Osteoblast (primary cell): ENCODE measurements around the gene ASF1B. TPM values are rescaled to one million over a fixed set of nuclear protein-coding genes. Genes with fewer than 3 reads are reported as not detected.
A peak's percentile ranks its signal among the peaks of the same experiment; 100 is the strongest.

Source experiments
- DNase-seq: peaks from one replicate; pipeline ENCODE4 v3.0.0; 2011; ENCODE audit warnings: low spot score, mixed read lengths; ENCODE audit not compliant: insufficient read length; ENCODE audit errors: missing footprints
- H2AFZ ChIP-seq: 2 replicates; pipeline ENCODE4 v1.6.0; 2011; ENCODE audit warnings: mild to moderate bottlenecking, low read length
- H3K27ac ChIP-seq: 2 replicates; pipeline ENCODE4 v1.5.1; 2011; ENCODE audit warnings: mild to moderate bottlenecking, low read depth, low read length, moderate library complexity
- H3K27me3 ChIP-seq: 2 replicates; pipeline ENCODE4 v1.6.0; 2012; ENCODE audit warnings: mild to moderate bottlenecking, control low read depth, inconsistent platforms, low read length, moderate library complexity; ENCODE audit not compliant: insufficient read depth
- H3K36me3 ChIP-seq: 2 replicates; pipeline ENCODE4 v1.5.1; 2011; ENCODE audit warnings: mild to moderate bottlenecking, low read length, control low read depth, moderate library complexity; ENCODE audit not compliant: insufficient read depth
- H3K4me1 ChIP-seq: 2 replicates; pipeline ENCODE4 v1.5.1; 2011; ENCODE audit warnings: mild to moderate bottlenecking, low read length, control low read depth, moderate library complexity; ENCODE audit not compliant: insufficient read depth
- H3K4me2 ChIP-seq: 2 replicates; pipeline ENCODE4 v1.6.0; 2011; ENCODE audit warnings: mild to moderate bottlenecking, low read length; ENCODE audit not compliant: insufficient read depth
- H3K4me3 ChIP-seq: fragments of 200-600 bp; sonication (generic); 3 replicates; pipeline ENCODE4 v1.5.1; 2012; ENCODE audit warnings: mild to moderate bottlenecking, low read length, inconsistent platforms; ENCODE audit not compliant: insufficient read depth
- H3K79me2 ChIP-seq: 2 replicates; pipeline ENCODE4 v1.6.0; 2012; ENCODE audit warnings: mild to moderate bottlenecking, low read length, control low read depth, inconsistent platforms; ENCODE audit not compliant: insufficient read depth
- H3K9me3 ChIP-seq: 2 replicates; pipeline ENCODE4 v1.5.1; 2011; ENCODE audit warnings: low read depth, low read length, control low read depth
- H4K20me1 ChIP-seq: 2 replicates; pipeline ENCODE4 v1.6.0; 2012; ENCODE audit warnings: mild to moderate bottlenecking, low read length, control low read depth; ENCODE audit not compliant: insufficient read depth
- total RNA-seq: library from RNA; depleted of rRNA; stranded (reverse); fragments of >200 nt; gene quantifications from 2 replicates; pipeline ENCODE4 v1.2.3, GENCODE V29; 2012
- TF ChIP-seq, protein P1 (sequence below): IDR thresholded peaks from 2 replicates; pipeline ENCODE4 v1.5.1; 2011; ENCODE audit warnings: mild to moderate bottlenecking, low read depth, low read length, moderate library complexity; ENCODE audit errors: extremely low read depth

Gene ASF1B
- total RNA-seq, 1 donor = 1.1 TPM

DNA sequence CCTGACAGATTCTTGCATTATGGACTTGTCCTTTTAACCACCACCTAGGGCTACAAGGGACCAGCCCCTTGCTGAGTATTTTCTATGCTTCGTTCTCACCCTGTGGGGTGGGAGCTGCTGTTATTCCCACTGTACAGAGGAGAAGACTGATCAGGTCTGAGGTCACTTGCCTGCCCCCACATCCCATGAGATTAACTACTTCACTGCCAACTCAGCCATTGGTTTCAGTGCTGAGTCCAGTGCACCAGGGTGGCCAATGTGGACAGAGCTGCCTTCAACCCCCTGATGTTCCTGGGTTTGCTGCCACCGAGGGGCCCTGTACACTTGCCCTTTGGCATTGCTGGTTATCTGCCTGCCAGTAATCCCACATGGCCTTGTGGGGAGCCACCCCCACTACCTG, 25.7 kb downstream of the ASF1B start:
- peak; percentile 56 for DNase-seq
- Histone ChIP-seq H3K9me3 (no peaks in the 10 kb centered on the region), H3K4me1 (peaks cover 22% of the 10 kb centered on the region), H3K4me2 (no peak overlapping the region), H3K4me3 (no peak overlapping the region), H3K36me3 (peaks cover 18% of the 10 kb centered on the region), H3K79me2 (peaks cover 71% of the 10 kb centered on the region), H4K20me1 (peaks cover 4% of the 10 kb centered on the region), H3K27me3 (no peaks in the 10 kb centered on the region), H3K27ac (no peak overlapping the region), H2AFZ (no peak overlapping the region)
- TF ChIP-seq, protein P1, sequence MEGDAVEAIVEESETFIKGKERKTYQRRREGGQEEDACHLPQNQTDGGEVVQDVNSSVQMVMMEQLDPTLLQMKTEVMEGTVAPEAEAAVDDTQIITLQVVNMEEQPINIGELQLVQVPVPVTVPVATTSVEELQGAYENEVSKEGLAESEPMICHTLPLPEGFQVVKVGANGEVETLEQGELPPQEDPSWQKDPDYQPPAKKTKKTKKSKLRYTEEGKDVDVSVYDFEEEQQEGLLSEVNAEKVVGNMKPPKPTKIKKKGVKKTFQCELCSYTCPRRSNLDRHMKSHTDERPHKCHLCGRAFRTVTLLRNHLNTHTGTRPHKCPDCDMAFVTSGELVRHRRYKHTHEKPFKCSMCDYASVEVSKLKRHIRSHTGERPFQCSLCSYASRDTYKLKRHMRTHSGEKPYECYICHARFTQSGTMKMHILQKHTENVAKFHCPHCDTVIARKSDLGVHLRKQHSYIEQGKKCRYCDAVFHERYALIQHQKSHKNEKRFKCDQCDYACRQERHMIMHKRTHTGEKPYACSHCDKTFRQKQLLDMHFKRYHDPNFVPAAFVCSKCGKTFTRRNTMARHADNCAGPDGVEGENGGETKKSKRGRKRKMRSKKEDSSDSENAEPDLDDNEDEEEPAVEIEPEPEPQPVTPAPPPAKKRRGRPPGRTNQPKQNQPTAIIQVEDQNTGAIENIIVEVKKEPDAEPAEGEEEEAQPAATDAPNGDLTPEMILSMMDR = no peak

DNA sequence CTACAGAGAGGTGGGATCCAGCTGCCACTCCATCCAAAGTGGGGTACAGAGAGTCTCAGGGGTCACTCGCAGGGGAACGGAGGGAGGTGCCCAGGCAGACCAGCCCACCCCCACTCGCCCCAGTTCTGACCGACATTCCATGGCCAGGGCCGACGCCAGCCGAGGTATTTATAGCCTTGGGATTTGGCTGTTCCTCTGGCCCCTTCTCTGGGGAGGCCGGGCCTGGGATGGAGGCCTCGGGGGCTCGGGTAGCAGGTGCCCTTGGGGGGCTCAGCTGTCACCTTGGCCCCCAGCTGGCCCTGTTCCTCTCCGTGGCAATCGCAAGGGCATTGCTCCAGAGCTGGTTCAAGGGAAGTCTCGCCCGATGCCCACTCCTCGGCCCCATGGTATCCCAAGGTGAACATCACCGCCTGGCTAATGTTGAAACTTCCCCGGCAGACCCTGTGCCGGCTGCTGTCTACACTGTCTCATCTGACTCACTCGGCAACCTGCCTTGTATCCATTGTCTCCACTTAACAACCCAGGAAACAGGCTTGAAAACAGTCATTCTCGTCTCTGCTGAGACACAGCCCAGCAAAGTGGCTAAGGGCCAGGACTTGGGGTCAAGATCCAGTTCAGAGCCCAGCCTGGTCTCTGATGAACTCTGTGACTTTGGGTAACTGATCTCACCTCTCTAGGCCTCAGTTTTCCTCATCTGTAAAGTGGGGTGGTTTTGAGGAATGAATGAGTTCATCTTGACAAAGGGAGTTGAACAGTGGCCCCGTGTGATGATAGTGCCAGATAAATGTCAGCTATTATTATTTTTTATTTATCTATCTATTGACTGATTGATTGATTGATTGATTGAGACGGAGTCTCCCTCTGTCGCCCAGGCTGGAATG, 28.6 kb downstream of the ASF1B start:
- peak; percentile 90 for DNase-seq
- Histone ChIP-seq H3K4me1 (peaks cover 7% of the 10 kb centered on the region), H3K9me3 (no peaks in the 10 kb centered on the region), H3K36me3 (peaks cover 31% of the 10 kb centered on the region), H2AFZ (no peak overlapping the region), H3K27me3 (no peaks in the 10 kb centered on the region), H3K4me2 (no peak overlapping the region), H3K27ac (peak overlapping the region; percentile 65), H4K20me1 (peaks cover 4% of the 10 kb centered on the region), H3K79me2 (peaks cover 43% of the 10 kb centered on the region), H3K4me3 (no peak overlapping the region)
- TF ChIP-seq, protein P1 = no peak

DNA sequence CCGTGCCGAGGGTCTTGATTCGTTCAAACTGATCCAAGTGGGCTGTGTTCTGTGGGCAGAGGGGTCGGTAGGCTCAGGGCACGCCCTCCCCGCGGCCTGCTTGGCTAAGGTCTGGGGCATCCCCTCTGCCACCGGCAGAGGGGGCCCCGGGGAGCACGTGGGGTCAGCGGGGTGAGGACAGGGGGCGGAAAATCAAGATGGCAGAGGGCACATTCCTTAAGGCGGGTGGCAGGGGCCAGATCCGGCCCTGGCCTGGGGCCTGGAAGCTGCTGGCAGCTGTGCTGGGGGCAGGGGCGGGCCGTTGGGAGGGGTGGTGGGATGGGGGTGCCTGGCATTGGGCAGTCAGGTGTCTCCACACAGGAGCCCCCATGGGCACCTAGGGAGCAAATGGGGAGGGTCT, 29.5 kb downstream of the ASF1B start:
- peaks cover 10% of the 10 kb centered on the region for H3K4me1 ChIP-seq
- H3K27ac ChIP-seq = peak overlapping the region; percentile 65
- no peak overlapping the region for H3K4me2 ChIP-seq
- H2AFZ ChIP-seq = no peak overlapping the region
- H4K20me1 ChIP-seq = peaks cover 4% of the 10 kb centered on the region
- H3K79me2 ChIP-seq = peaks cover 33% of the 10 kb centered on the region
- TF ChIP-seq, protein P1 = no peak
- no peaks in the 10 kb centered on the region for H3K27me3 ChIP-seq
- peaks cover 40% of the 10 kb centered on the region for H3K36me3 ChIP-seq
- peak; percentile 27 for DNase-seq
- H3K9me3 ChIP-seq = no peaks in the 10 kb centered on the region
- no peak overlapping the region for H3K4me3 ChIP-seq

DNA sequence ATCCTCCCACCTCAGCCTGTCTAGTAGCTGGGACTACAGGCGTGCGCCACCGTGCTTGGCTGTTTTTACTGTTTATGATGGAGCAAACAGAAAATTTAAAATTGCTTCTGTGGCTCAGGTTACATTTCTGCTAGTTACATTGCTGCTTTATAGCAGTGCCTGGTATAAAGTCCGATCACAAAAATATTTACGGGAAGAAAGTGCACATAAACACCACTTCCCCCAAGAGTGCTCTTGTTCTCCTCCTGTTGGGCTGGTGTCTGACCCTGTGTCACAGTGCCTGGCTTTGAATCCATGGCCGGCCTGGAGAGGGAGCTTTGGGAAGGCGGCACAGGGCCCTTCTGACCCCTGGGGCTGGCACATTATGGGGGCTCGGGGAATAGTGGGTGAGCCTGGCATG, 30.7 kb downstream of the ASF1B start:
- Histone ChIP-seq H3K79me2 (peaks cover 23% of the 10 kb centered on the region), H3K27me3 (no peaks in the 10 kb centered on the region), H3K4me3 (no peak overlapping the region), H3K4me2 (no peak overlapping the region), H3K9me3 (no peaks in the 10 kb centered on the region), H2AFZ (no peak overlapping the region), H3K4me1 (peaks cover 10% of the 10 kb centered on the region), H3K27ac (no peak overlapping the region), H4K20me1 (peaks cover 4% of the 10 kb centered on the region), H3K36me3 (peaks cover 44% of the 10 kb centered on the region)
- TF ChIP-seq, protein P1 = no peak
- peak; percentile 19 for DNase-seq
